ENCODE results near the gene PLEKHG1. TPM values are rescaled to one million over a fixed set of nuclear protein-coding genes. Genes with fewer than 3 reads are reported as not detected.

Gene PLEKHG1
- polyA plus RNA-seq, 1 donor from 2014 or later, result 2.6 TPM

DNA sequence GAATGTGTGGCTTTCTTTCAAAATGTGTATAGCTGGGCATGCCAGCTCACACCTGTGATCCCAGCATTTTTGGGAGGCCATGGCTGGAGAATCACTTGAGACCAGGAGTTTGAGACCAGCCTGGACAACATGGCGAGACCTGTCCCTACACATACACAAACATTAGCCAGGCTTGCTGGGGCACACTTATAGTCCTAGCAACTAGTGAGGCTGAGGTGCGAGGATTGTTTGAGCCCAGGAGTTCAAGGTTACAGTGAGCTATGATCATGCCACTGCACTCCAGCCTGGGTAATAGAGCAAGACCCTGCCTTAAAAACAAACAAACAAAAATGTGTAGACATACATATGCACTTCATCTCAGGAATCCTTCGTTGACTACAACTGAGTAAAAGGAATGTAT, 31.1 kb upstream of the PLEKHG1 start:
- Histone ChIP-seq H3K36me3 (ENCODE audit: insufficient read depth, low read length) (no peaks in the 10 kb centered on the region), H3K9ac (ENCODE audit: low read length) (no peak overlapping the region), H3F3A (ENCODE audit: insufficient read depth, low read length, poor library complexity, severe bottlenecking) (no peaks in the 10 kb centered on the region), H3K27ac (ENCODE audit: low read length) (no peak overlapping the region), H3K9me3 (ENCODE audit: low read length) (no peaks in the 10 kb centered on the region), H2AFZ (ENCODE audit: low read depth, low read length) (no peak overlapping the region), H3K9me2 (ENCODE audit: insufficient read depth, low read length) (no peaks in the 10 kb centered on the region), H3K79me2 (replicated peaks; ENCODE audit: insufficient read depth, low read length) (no peaks in the 10 kb centered on the region), H3K4me2 (ENCODE audit: low read length) (no peak overlapping the region), H4K20me1 (ENCODE audit: insufficient read depth) (no peaks in the 10 kb centered on the region), H3K27me3 (ENCODE audit: insufficient read depth, low read depth, low read length) (no peaks in the 10 kb centered on the region), H3K4me3 (ENCODE audit: low read length) (no peak overlapping the region)
- TF ChIP-seq RAD21 (conservative IDR thresholded peaks at IDR 0.05) (no peak), EP300 (conservative IDR thresholded peaks at IDR 0.05; ENCODE audit: poor library complexity, severe bottlenecking) (no peak), EZH2 (IDR thresholded peaks at IDR 0.05; ENCODE audit: borderline replicate concordance, insufficient read depth, low read length, poor library complexity, severe bottlenecking) (no peak), TAF1 (IDR thresholded peaks at IDR 0.05; ENCODE audit: low read depth) (no peak), SMC3 (conservative IDR thresholded peaks at IDR 0.05; ENCODE audit: poor library complexity) (no peak), MXI1 (conservative IDR thresholded peaks at IDR 0.05; ENCODE audit: poor library complexity, severe bottlenecking) (no peak), POLR2AphosphoS5 (IDR thresholded peaks at IDR 0.05) (no peak)
- TF ChIP-seq, protein P1, sequence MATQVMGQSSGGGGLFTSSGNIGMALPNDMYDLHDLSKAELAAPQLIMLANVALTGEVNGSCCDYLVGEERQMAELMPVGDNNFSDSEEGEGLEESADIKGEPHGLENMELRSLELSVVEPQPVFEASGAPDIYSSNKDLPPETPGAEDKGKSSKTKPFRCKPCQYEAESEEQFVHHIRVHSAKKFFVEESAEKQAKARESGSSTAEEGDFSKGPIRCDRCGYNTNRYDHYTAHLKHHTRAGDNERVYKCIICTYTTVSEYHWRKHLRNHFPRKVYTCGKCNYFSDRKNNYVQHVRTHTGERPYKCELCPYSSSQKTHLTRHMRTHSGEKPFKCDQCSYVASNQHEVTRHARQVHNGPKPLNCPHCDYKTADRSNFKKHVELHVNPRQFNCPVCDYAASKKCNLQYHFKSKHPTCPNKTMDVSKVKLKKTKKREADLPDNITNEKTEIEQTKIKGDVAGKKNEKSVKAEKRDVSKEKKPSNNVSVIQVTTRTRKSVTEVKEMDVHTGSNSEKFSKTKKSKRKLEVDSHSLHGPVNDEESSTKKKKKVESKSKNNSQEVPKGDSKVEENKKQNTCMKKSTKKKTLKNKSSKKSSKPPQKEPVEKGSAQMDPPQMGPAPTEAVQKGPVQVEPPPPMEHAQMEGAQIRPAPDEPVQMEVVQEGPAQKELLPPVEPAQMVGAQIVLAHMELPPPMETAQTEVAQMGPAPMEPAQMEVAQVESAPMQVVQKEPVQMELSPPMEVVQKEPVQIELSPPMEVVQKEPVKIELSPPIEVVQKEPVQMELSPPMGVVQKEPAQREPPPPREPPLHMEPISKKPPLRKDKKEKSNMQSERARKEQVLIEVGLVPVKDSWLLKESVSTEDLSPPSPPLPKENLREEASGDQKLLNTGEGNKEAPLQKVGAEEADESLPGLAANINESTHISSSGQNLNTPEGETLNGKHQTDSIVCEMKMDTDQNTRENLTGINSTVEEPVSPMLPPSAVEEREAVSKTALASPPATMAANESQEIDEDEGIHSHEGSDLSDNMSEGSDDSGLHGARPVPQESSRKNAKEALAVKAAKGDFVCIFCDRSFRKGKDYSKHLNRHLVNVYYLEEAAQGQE (IDR thresholded peaks at IDR 0.05; ENCODE audit: borderline replicate concordance), result no peak
- TF ChIP-seq, protein P2, sequence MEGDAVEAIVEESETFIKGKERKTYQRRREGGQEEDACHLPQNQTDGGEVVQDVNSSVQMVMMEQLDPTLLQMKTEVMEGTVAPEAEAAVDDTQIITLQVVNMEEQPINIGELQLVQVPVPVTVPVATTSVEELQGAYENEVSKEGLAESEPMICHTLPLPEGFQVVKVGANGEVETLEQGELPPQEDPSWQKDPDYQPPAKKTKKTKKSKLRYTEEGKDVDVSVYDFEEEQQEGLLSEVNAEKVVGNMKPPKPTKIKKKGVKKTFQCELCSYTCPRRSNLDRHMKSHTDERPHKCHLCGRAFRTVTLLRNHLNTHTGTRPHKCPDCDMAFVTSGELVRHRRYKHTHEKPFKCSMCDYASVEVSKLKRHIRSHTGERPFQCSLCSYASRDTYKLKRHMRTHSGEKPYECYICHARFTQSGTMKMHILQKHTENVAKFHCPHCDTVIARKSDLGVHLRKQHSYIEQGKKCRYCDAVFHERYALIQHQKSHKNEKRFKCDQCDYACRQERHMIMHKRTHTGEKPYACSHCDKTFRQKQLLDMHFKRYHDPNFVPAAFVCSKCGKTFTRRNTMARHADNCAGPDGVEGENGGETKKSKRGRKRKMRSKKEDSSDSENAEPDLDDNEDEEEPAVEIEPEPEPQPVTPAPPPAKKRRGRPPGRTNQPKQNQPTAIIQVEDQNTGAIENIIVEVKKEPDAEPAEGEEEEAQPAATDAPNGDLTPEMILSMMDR (IDR thresholded peaks at IDR 0.05; ENCODE audit: poor library complexity, severe bottlenecking), result no peak

DNA sequence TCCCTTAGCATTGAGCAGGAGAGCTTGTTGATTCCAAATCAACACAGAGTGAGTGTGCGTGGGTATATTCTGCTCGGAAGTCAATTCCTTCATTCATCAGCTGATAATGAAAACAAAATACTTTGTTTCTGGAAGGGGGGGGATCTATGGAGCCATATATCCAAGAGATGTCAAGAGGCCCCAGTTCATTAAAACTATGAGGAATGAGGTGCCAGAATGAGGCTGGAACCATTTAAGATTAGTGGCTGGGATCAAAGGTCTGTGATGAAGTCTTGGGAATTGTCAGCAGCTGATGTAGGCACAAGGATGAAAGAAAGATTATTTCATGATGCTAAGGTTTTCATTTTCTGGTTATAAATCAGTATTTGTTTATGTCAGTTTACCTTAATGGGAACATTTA, 30.5 kb upstream of the PLEKHG1 start:
- no peak overlapping the region for H3K27ac ChIP-seq (ENCODE audit: low read length)
- no peaks in the 10 kb centered on the region for H3F3A ChIP-seq (ENCODE audit: insufficient read depth, low read length, poor library complexity, severe bottlenecking)
- H3K4me2 ChIP-seq (ENCODE audit: low read length), result no peak overlapping the region
- no peaks in the 10 kb centered on the region for H3K9me3 ChIP-seq (ENCODE audit: low read length)
- no peak overlapping the region for H3K4me3 ChIP-seq (ENCODE audit: low read length)
- H3K9me2 ChIP-seq (ENCODE audit: insufficient read depth, low read length), result no peaks in the 10 kb centered on the region
- H3K79me2 ChIP-seq (replicated peaks; ENCODE audit: insufficient read depth, low read length), result no peaks in the 10 kb centered on the region
- H3K9ac ChIP-seq (ENCODE audit: low read length), result no peak overlapping the region
- TF ChIP-seq, protein P1 (IDR thresholded peaks at IDR 0.05; ENCODE audit: borderline replicate concordance), result no peak
- no peak for TF ChIP-seq SMC3 (conservative IDR thresholded peaks at IDR 0.05; ENCODE audit: poor library complexity)
- TF ChIP-seq POLR2AphosphoS5 (IDR thresholded peaks at IDR 0.05), result no peak
- TF ChIP-seq MXI1 (conservative IDR thresholded peaks at IDR 0.05; ENCODE audit: poor library complexity, severe bottlenecking), result no peak
- no peak for TF ChIP-seq EZH2 (IDR thresholded peaks at IDR 0.05; ENCODE audit: borderline replicate concordance, insufficient read depth, low read length, poor library complexity, severe bottlenecking)
- TF ChIP-seq TAF1 (IDR thresholded peaks at IDR 0.05; ENCODE audit: low read depth), result no peak
- TF ChIP-seq, protein P2 (IDR thresholded peaks at IDR 0.05; ENCODE audit: poor library complexity, severe bottlenecking), result no peak
- no peak for TF ChIP-seq EP300 (conservative IDR thresholded peaks at IDR 0.05; ENCODE audit: poor library complexity, severe bottlenecking)
- TF ChIP-seq RAD21 (conservative IDR thresholded peaks at IDR 0.05), result no peak
- no peaks in the 10 kb centered on the region for H4K20me1 ChIP-seq (ENCODE audit: insufficient read depth)
- no peak overlapping the region for H2AFZ ChIP-seq (ENCODE audit: low read depth, low read length)
- no peaks in the 10 kb centered on the region for H3K27me3 ChIP-seq (ENCODE audit: insufficient read depth, low read depth, low read length)
- no peaks in the 10 kb centered on the region for H3K36me3 ChIP-seq (ENCODE audit: insufficient read depth, low read length)

Measured in neural cell (in vitro differentiated cells).